ENCODE results near the gene ELOB. TPM values are rescaled to one million over a fixed set of nuclear protein-coding genes. Genes with fewer than 3 reads are reported as not detected.

ELOB gene
- polyA plus RNA-seq, 1 experiment = 146 TPM

- no peak for DNase-seq (ENCODE audit: low read depth, low spot score)
- Histone ChIP-seq H3K4me3 (ENCODE audit: low read depth, low read length) (no peak overlapping the region), H3K9me3 (ENCODE audit: control insufficient read depth, insufficient read depth, low read length) (peaks cover 13% of the 10 kb centered on the region), H3K27me3 (ENCODE audit: control insufficient read depth, insufficient read depth, low read length) (peaks cover 20% of the 10 kb centered on the region), H3K27ac (ENCODE audit: low read depth, low read length) (no peak overlapping the region)
- ChIA-PET POLR2A (no interaction called here), CTCF (no interaction called here)
- no peak for TF ChIP-seq CTCF (IDR thresholded peaks at IDR 0.05; ENCODE audit: low read depth, low read length)
These were observed 27.6 kb upstream of the ELOB start for GRCh38 chr16:2804728-2805127.

GRCh38 chr16:2803545-2804195 lies 26.6 kb upstream of the ELOB start:
- Histone ChIP-seq H3K27ac (ENCODE audit: low read depth, low read length) (no peak overlapping the region), H3K9me3 (ENCODE audit: control insufficient read depth, insufficient read depth, low read length) (peaks cover 13% of the 10 kb centered on the region), H3K4me3 (ENCODE audit: low read depth, low read length) (no peak overlapping the region), H3K27me3 (ENCODE audit: control insufficient read depth, insufficient read depth, low read length) (peaks cover 17% of the 10 kb centered on the region)
- ChIA-PET POLR2A (no interaction called here), CTCF (no interaction called here)
- TF ChIP-seq CTCF (IDR thresholded peaks at IDR 0.05; ENCODE audit: low read depth, low read length) = no peak
- no peak for DNase-seq (ENCODE audit: low read depth, low spot score)

GRCh38 chr16:2799859-2800226 lies 22.8 kb upstream of the ELOB start:
- peaks cover 15% of the 10 kb centered on the region for H3K27me3 ChIP-seq (ENCODE audit: control insufficient read depth, insufficient read depth, low read length)
- POLR2A ChIA-PET = no interaction called here
- no peak for DNase-seq (ENCODE audit: low read depth, low spot score)
- CTCF ChIA-PET = interaction anchor here (2.0 kb wide), 1 partner anchor 68 kb away, joined by 7 read pairs; no protein-coding TSS in a partner anchor
- no peak overlapping the region for H3K27ac ChIP-seq (ENCODE audit: low read depth, low read length)
- H3K4me3 ChIP-seq (ENCODE audit: low read depth, low read length) = no peak overlapping the region
- no peak for TF ChIP-seq CTCF (IDR thresholded peaks at IDR 0.05; ENCODE audit: low read depth, low read length)
- peaks cover 10% of the 10 kb centered on the region for H3K9me3 ChIP-seq (ENCODE audit: control insufficient read depth, insufficient read depth, low read length)

GRCh38 chr16:2799205-2799858 lies 22.3 kb upstream of the ELOB start:
- DNase-seq (ENCODE audit: low read depth, low spot score) = no peak
- ChIA-PET POLR2A (interaction anchor here (0.6 kb wide), 1 partner anchor 75 kb away, joined by 5 read pairs; no protein-coding TSS in a partner anchor), CTCF (interaction anchor here (2.0 kb wide), 1 partner anchor 69 kb away, joined by 7 read pairs; no protein-coding TSS in a partner anchor)
- no peak overlapping the region for H3K4me3 ChIP-seq (ENCODE audit: low read depth, low read length)
- no peak overlapping the region for H3K27ac ChIP-seq (ENCODE audit: low read depth, low read length)
- H3K9me3 ChIP-seq (ENCODE audit: control insufficient read depth, insufficient read depth, low read length) = peaks cover 5% of the 10 kb centered on the region; the same call in 1 of the 2 replicates
- peaks cover 11% of the 10 kb centered on the region for H3K27me3 ChIP-seq (ENCODE audit: control insufficient read depth, insufficient read depth, low read length)
- TF ChIP-seq CTCF (IDR thresholded peaks at IDR 0.05; ENCODE audit: low read depth, low read length) = no peak

- ChIA-PET CTCF (no interaction called here), POLR2A (interaction anchor here (0.6 kb wide), 1 partner anchor 76 kb away, joined by 5 read pairs; no protein-coding TSS in a partner anchor)
- Histone ChIP-seq H3K4me3 (ENCODE audit: low read depth, low read length) (no peak overlapping the region), H3K27ac (ENCODE audit: low read depth, low read length) (no peak overlapping the region), H3K27me3 (ENCODE audit: control insufficient read depth, insufficient read depth, low read length) (peaks cover 9% of the 10 kb centered on the region), H3K9me3 (ENCODE audit: control insufficient read depth, insufficient read depth, low read length) (no peaks in the 10 kb centered on the region)
- DNase-seq (ENCODE audit: low read depth, low spot score) = no peak
- no peak for TF ChIP-seq CTCF (IDR thresholded peaks at IDR 0.05; ENCODE audit: low read depth, low read length)
These were observed 21.7 kb upstream of the ELOB start for GRCh38 chr16:2798723-2799204.

Measured in AG04450 (cell line).